B cell (primary cell): ENCODE results near the gene STAM. TPM values are rescaled to one million over a fixed set of nuclear protein-coding genes. Genes with fewer than 3 reads are reported as not detected.

Source experiments
- ATAC-seq: fragments of 200-7000 bp; cut with Tn5 transposase; one replicate; pipeline ENCODE4 v1.10.0; 2021; ENCODE audit warnings: low read depth, mild to moderate bottlenecking, moderate number of reproducible peaks, moderate library complexity
- CTCF ChIA-PET: fragments of 350-600 bp; sonication (Branson Sonifier 250); formaldehyde crosslinking; loops from one replicate; lab custom pipeline; 2021; ENCODE audit warnings: antibody characterized with exemption, inconsistent platforms; lab: Charles Lee
- POLR2A ChIA-PET: fragments of 350-600 bp; sonication (Branson Sonifier 250); formaldehyde crosslinking; loops from one replicate; lab custom pipeline; 2021; ENCODE audit warnings: antibody characterized with exemption; lab: Charles Lee
- DNase-seq: peaks from one replicate; pipeline ENCODE4 v3.0.0; 2013
- H2AFZ ChIP-seq: 2 replicates; pipeline ENCODE4 v1.6.1; 2012; ENCODE audit warnings: mild to moderate bottlenecking, low read depth, low read length; ENCODE audit not compliant: insufficient read depth, poor library complexity, severe bottlenecking
- H3K27ac ChIP-seq, 2 donors: 1 replicate in 1 of 2; 2 replicates in 1 of 2; pipeline ENCODE4 v1.5.1; 2012 to 2013; ENCODE audit warnings: low read length in 2 of 2, mild to moderate bottlenecking in 2 of 2, moderate library complexity in 1 of 2
- H3K27me3 ChIP-seq, 4 experiments: fragments of 200-600 bp in 1 of 4; sonication (generic) in 1 of 4; replicated peaks in 1 of 4; 1 replicate in 2 of 4; 2 replicates in 2 of 4; pipeline versions ENCODE4 v1.6.1 to v1.7.0; 2013 to 2016; ENCODE audit warnings: low read length in 3 of 4, mild to moderate bottlenecking in 2 of 4, mixed read lengths in 1 of 4, moderate library complexity in 1 of 4; ENCODE audit not compliant: insufficient read depth in 4 of 4, control insufficient read depth in 3 of 4; ENCODE audit errors: control extremely low read depth in 1 of 4
- H3K36me3 ChIP-seq, 2 experiments: replicated peaks in 1 of 2; 1 replicate in 1 of 2; 2 replicates in 1 of 2; pipeline versions ENCODE4 v1.6.1 to v1.7.1; 2013; ENCODE audit warnings: low read length in 1 of 2; ENCODE audit not compliant: insufficient read depth in 2 of 2, control insufficient read depth in 1 of 2; ENCODE audit errors: control extremely low read depth in 1 of 2, extremely low read depth in 1 of 2
- H3K4me1 ChIP-seq, 2 donors: fragments of 200-600 bp in 1 of 2; sonication (generic) in 1 of 2; 1 replicate in 1 of 2; 2 replicates in 1 of 2; pipeline versions ENCODE4 v1.5.1 to v1.6.1; 2013 to 2017; ENCODE audit warnings: low read length in 2 of 2; ENCODE audit not compliant: control insufficient read depth in 2 of 2, insufficient read depth in 2 of 2
- H3K4me2 ChIP-seq: replicated peaks from 2 replicates; pipeline ENCODE3; 2012; ENCODE audit warnings: mild to moderate bottlenecking, low read depth, low read length; ENCODE audit not compliant: poor library complexity, severe bottlenecking
- H3K4me3 ChIP-seq, 5 experiments: fragments of 200-600 bp in 1 of 5; sonication (generic) in 1 of 5; 1 replicate in 3 of 5; 2 replicates in 2 of 5; pipeline versions ENCODE4 v1.5.1 to v1.7.0; 2011 to 2016; ENCODE audit warnings: low read length in 4 of 5, mild to moderate bottlenecking in 4 of 5, low read depth in 2 of 5, control low read depth in 1 of 5, moderate library complexity in 1 of 5; ENCODE audit not compliant: insufficient read depth in 1 of 5; ENCODE audit errors: control extremely low read depth in 1 of 5, extremely low read depth in 1 of 5
- H3K79me2 ChIP-seq: fragments of 200-600 bp; sonication (generic); one replicate; pipeline ENCODE4 v1.6.0; 2016; ENCODE audit warnings: low read length; ENCODE audit not compliant: control insufficient read depth, insufficient read depth
- H3K9ac ChIP-seq: fragments of 200-600 bp; sonication (generic); 2 replicates; pipeline ENCODE4 v1.6.1; 2017; ENCODE audit warnings: mild to moderate bottlenecking, low read length, moderate library complexity
- H3K9me3 ChIP-seq, 3 donors: one replicate each; pipeline versions ENCODE4 v1.6.1 to v1.7.1; 2013; ENCODE audit warnings: low read length in 2 of 3; ENCODE audit not compliant: control insufficient read depth in 2 of 3, insufficient read depth in 1 of 3; ENCODE audit errors: control extremely low read depth in 1 of 3
- H4K20me1 ChIP-seq: 2 replicates; pipeline ENCODE4 v1.6.0; 2012; ENCODE audit warnings: mild to moderate bottlenecking, low read length; ENCODE audit not compliant: insufficient read depth, control insufficient read depth, poor library complexity, severe bottlenecking
- H3K27ac Mint-ChIP-seq: one replicate; pipeline ENCODE4 v1.8.0; 2021; ENCODE audit warnings: mixed read lengths
- H3K27me3 Mint-ChIP-seq: one replicate; pipeline ENCODE4 v1.8.0; 2021; ENCODE audit warnings: mixed read lengths
- H3K4me1 Mint-ChIP-seq: one replicate; pipeline ENCODE4 v1.8.0; 2021; ENCODE audit warnings: mixed read lengths
- H3K4me3 Mint-ChIP-seq: one replicate; pipeline ENCODE4 v1.8.0; 2021; ENCODE audit warnings: mixed read lengths
- H3K9me3 Mint-ChIP-seq: one replicate; pipeline ENCODE4 v1.8.0; 2022; ENCODE audit warnings: mixed read lengths; ENCODE audit not compliant: insufficient read depth
- EZH2 ChIP-seq: IDR thresholded peaks from 2 replicates; pipeline ENCODE4 v1.6.1; 2012; ENCODE audit warnings: borderline replicate concordance, low read depth, mild to moderate bottlenecking, moderate library complexity, low read length; ENCODE audit not compliant: insufficient read depth, poor library complexity, severe bottlenecking
- WGBS: methylation state at CpG from one replicate; pipeline ENCODE4 v1.1.5; 2013; ENCODE audit warnings: missing lambda C conversion rate; ENCODE audit not compliant: insufficient coverage; 5-methylcytosine and 5-hydroxymethylcytosine counted together
- intact Hi-C: fragments of 100-400 bp; cut with micrococcal nuclease; formaldehyde crosslinking; loops from one replicate; pipeline ENCODE4 v1.10.0; 2022
- polyA plus RNA-seq: library from polyadenylated mRNA; depleted of rRNA; stranded (reverse); fragments of >200 nt; gene quantifications from 2 replicates; pipeline ENCODE4 v1.2.3, GENCODE V29; 2012
- total RNA-seq, 2 donors: library from RNA; stranded (reverse); fragments of 120-200 nt in 1 of 2; gene quantifications; 1 replicate in 1 of 2; 2 replicates in 1 of 2; pipeline versions ENCODE4 v1.2.3 to v1.2.4, GENCODE V29; 2013 to 2022
- TF ChIP-seq, protein P1 (sequence below): fragments of 200-600 bp; IDR thresholded peaks from one replicate; pipeline ENCODE4 v1.8.0; 2022; ENCODE audit warnings: antibody characterized with exemption, mild to moderate bottlenecking

The STAM gene
- total and polyA plus RNA-seq, 2 donors (not counting 1 experiment from before 2014, with no cell fraction given) = 9.1 to 35.1 TPM

DNA sequence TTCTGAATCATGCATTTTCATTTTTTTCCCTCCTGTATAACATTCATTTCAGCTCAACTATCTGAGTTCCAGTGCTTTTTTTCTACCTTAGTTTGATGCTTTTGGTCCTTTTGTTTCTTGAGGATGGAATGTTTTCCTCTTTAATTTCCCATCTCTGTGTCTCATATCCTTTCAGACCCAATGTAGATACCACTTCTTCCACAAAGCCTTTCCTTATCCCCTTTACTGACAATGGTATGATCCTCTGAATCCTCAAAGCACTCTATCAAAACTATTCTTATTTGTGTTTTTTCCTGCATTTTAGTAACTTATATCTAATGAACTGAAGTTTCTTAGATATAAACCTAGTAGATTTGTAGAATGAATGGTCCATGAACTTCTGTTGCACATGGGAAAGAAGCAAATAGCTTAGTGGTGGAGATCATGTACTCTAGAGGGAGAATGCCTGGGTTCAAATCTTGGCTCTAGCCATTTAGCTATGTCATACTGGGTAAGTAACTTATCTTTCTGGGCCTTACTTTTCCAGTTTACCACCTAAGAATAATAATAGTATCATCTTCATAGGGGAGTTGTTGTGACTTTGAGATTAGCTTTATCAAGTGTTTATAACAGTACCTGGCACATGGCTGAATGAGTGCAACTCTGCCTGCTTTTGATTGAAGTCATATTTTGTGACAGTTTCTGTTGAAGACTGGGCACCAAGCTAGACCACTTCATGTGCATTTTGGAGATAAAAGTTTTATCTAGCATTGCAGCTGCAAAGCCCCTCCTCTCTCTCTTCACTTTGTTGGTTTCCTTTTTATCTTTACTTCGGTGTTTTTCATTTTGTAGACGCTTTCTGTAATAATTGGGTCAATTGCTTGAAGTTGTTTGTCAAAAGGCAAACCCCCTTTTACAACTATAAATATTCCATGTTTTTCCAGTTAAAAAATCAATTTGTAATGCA, 18.5 kb downstream of the STAM start:
- Mint-ChIP-seq H3K27me3 (no peaks in the 10 kb centered on the region), H3K4me3 (no peak overlapping the region), H3K4me1 (peaks cover 22% of the 10 kb centered on the region), H3K9me3 (no peaks in the 10 kb centered on the region), H3K27ac (no peak overlapping the region)
- ATAC-seq (no peak), DNase-seq (no peak)
- peaks cover 50% of the 10 kb centered on the region for H3K79me2 ChIP-seq
- no peak overlapping the region for H3K27ac ChIP-seq
- H4K20me1 ChIP-seq = no peaks in the 10 kb centered on the region
- ChIA-PET CTCF (interaction anchor here (1.0 kb wide), 1 partner anchor 56 kb away, joined by 3 read pairs; no protein-coding TSS in a partner anchor), POLR2A (no interaction called here)
- no peaks in the 10 kb centered on the region for H3K9me3 ChIP-seq
- no CpG with 5 or more reads among the region's 2 CpGs for WGBS
- H3K36me3 ChIP-seq = peaks cover 3 to 20% of the 10 kb centered on the region in 2 experiments
- no peaks in the 10 kb centered on the region for H3K27me3 ChIP-seq
- TF ChIP-seq EZH2 = no peak
- TF ChIP-seq, protein P1, sequence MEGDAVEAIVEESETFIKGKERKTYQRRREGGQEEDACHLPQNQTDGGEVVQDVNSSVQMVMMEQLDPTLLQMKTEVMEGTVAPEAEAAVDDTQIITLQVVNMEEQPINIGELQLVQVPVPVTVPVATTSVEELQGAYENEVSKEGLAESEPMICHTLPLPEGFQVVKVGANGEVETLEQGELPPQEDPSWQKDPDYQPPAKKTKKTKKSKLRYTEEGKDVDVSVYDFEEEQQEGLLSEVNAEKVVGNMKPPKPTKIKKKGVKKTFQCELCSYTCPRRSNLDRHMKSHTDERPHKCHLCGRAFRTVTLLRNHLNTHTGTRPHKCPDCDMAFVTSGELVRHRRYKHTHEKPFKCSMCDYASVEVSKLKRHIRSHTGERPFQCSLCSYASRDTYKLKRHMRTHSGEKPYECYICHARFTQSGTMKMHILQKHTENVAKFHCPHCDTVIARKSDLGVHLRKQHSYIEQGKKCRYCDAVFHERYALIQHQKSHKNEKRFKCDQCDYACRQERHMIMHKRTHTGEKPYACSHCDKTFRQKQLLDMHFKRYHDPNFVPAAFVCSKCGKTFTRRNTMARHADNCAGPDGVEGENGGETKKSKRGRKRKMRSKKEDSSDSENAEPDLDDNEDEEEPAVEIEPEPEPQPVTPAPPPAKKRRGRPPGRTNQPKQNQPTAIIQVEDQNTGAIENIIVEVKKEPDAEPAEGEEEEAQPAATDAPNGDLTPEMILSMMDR = no peak
- H3K4me1 ChIP-seq = no peaks in the 10 kb centered on the region
- H3K9ac ChIP-seq = no peak overlapping the region
- no peak overlapping the region for H3K4me2 ChIP-seq
- H3K4me3 ChIP-seq = no peak overlapping the region
- intact Hi-C loops = loop anchor here (5.0 kb wide), 1 partner anchor 35 kb away; no protein-coding TSS in a partner anchor
- no peak overlapping the region for H2AFZ ChIP-seq

DNA sequence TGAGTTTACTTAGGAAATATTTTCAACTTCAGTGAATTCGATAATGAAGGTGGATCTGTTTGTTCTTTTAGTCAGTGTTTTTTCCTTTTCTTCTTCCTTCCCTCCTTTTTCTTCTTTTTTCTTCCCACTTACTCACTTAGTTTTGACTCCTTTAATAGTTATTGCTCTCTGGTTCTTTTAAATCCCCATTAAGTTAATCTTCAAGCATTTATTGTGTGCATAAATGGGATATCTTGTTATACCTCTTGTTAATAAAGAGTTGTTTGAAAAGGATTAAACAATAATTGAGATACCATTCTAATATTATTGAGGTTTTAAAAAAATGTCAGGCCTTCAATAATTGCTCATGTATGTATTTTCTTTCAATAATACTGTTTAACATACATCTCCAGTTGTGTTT, 19.5 kb downstream of the STAM start:
- TF ChIP-seq, protein P1 = no peak
- no peak for TF ChIP-seq EZH2
- DNase-seq = no peak
- Mint-ChIP-seq H3K4me3 (no peak overlapping the region), H3K9me3 (no peaks in the 10 kb centered on the region), H3K27ac (no peak overlapping the region), H3K4me1 (peaks cover 23% of the 10 kb centered on the region), H3K27me3 (no peaks in the 10 kb centered on the region)
- peaks cover under 1 to 1% of the 10 kb centered on the region in 2 donors for H3K4me1 ChIP-seq
- ChIA-PET POLR2A (no interaction called here), CTCF (interaction anchor here (1.0 kb wide), 1 partner anchor 57 kb away, joined by 3 read pairs; no protein-coding TSS in a partner anchor)
- no peak overlapping the region for H3K27ac ChIP-seq
- no peaks in the 10 kb centered on the region for H4K20me1 ChIP-seq
- H2AFZ ChIP-seq = no peak overlapping the region
- H3K4me2 ChIP-seq = no peak overlapping the region
- H3K79me2 ChIP-seq = peaks cover 49% of the 10 kb centered on the region
- no peak for ATAC-seq
- H3K9me3 ChIP-seq = no peaks in the 10 kb centered on the region
- intact Hi-C loops = loop anchor here (5.0 kb wide), 1 partner anchor 34 kb away; no protein-coding TSS in a partner anchor
- no CpG with 5 or more reads among the region's 1 CpG for whole genome bisulfite sequencing
- H3K36me3 ChIP-seq = peaks cover 3 to 20% of the 10 kb centered on the region in 2 experiments
- no peak overlapping the region for H3K4me3 ChIP-seq
- no peak overlapping the region for H3K9ac ChIP-seq
- H3K27me3 ChIP-seq = no peaks in the 10 kb centered on the region
